NCI-H345 treated with DMSO at 0.1 percent for 48 hours (cell line): ENCODE data around the gene CMSS1.

Source experiments
- DNase-seq: peaks from one replicate; lab custom pipeline; 2025; ENCODE audit not compliant: unreplicated experiment; lab: John Stamatoyannopoulos, UW

CMSS1 gene

DNA sequence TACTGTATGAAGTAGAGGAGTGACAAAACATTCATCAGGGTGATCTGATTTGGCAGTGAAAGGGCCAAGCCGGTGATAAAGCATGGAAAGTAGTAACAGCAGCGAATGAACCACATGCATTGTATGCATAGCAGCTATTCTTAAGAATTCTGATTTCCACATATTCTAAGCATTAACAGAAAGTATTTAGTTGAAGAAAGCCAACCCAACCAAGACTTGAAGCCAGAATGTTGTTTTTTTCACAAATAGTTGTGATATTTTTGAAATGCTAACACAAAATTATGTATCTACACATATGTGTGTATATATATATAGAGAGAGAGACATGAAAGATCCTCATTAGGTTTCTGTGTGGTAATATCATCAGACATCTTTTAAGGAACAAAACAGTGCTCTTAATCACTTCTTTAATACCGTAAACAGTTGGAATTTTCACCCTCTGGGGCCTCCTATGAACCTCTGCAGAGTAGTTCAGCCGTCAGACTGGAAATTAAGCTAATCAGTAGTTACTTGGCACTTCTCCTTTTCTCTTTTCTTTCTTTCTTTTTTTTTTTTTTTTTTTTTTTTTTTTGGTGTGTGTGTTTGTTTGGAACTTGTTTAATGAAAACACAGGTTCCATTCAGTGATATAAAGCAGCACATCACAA is 139.6 kb downstream of the CMSS1 start:
- DNase-seq: no peak

DNA sequence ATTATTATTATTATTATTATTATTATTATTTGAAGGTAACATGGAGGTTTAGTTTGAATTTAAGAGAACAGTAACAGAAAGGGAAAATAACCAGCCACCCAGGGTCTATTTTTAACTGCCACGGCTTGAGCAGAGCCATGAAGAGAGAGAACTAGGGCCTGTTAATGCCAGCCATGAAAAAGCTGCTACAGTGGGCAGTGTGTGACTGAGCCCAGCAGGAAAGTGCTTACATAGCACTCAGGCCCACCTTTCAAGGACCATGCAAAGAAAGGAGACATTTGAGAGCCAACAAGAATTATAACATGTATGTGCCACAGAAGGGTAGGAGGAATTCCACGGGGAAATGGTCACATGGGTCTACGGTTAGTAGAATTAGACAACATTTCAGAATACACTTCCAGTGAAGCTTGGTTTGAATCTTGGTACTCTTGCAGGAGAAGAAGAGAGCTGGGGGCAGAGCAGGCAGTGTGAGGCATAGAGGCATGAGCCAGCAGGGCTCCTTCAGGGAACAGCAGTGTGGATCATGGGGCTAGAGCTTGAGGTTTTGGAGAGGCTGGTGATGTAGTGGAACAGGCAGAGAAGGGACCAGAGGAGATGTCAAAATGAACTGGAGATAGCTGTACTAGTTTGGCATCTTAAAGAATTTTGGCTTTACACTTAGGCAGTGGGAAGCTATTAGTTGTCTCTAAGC is 140.7 kb downstream of the CMSS1 start:
- no peak for DNase-seq

DNA sequence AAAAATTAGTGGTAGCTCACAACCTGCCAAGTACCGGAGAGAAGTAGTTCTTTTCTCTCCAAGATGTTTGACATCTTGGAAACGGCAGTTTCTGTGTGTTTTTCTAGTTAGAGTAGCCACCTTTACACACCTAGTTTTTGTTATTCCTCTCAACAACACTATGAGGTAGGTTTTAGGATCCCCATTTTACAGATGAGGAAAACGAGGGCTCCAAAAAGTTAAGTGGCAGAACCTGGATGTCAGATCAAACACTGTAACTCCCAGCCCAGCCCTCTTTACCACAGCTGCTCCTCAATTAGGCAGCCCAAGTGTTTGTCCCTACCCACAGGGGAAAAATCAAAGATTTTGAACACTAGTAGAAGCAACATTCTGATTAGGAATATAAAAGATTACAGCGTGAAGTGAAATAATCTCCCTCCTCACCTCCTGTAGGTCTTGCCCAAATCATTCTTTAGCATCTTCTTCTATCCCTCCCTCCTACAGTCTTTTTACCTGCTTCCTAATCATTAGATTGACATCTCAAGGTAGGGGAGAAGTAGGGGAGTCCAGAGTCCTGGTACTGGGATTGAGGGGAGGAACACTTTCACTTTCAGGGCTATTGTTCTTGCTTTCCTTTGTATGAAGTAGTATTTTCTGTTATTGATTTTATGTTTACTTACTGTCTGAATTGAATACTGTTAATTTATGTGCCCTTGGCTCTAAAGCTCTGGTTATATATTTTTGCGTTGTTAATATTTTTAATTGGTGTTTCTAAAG is 142.6 kb downstream of the CMSS1 start:
- no peak for DNase-seq

DNA sequence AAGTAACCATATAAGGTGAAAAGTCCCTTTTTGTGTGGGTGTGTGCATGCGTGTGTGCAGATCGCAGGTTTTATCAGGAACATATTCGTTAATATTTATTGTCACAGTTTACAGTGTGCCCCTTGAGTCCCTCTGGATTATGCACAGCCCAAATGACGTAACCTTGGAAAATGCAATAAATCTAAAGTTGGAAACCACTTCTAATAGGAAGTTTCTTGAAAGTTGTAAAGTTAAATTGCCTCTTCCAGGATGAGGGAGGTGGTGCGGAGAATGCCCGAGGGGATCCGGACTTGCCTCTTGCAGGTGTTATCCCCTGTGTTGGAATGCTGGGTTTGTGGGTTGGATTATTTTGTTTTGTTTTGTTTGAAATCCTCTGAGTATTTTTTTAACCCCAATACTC is 143.3 kb downstream of the CMSS1 start:
- DNase-seq: no peak

- DNase-seq: no peak
These were observed 144.3 kb downstream of the CMSS1 start for GRCh38 chr3:99961756-99962515.

DNA sequence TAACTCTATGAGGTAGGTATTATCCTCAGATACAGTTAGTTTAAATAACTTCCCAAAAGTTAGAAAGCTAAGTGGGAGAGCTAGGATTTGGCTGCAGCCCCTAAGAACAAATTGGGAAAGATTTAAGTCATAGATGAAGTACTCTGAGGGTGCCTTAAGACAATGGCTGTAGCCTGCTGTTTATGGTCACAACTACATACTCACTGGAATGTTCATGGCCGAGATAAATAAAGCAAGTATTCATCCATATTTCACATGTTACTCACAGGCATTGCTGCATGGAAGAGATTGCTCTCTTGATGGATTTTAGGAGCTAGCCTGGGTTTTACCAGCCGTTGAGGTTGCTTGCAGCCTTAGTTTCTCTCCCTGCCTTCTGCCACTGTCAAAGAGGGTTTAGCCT is 145.0 kb downstream of the CMSS1 start:
- DNase-seq: no peak

DNA sequence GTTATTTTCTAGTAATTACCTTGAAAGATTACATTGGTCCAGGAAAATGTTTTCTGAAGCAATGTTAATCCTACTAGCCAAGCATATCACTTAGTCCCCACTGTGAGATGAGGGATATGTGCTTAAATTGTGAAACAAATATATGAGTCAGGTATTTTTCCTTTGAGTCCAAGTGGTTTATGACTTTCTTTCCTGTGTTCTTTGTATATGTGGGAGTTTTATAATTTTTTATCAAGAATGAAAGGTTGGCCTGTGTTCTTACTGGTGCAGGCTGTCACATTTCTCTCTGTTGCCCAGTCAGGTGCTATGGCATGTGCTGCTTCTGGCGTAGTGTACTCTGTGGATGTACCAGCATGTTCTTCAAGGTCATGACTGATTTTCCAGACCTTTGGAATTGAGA is 147.4 kb downstream of the CMSS1 start:
- no peak for DNase-seq

GRCh38 chr3:99965681-99966408 is 148.2 kb downstream of the CMSS1 start:
- no peak for DNase-seq

DNA sequence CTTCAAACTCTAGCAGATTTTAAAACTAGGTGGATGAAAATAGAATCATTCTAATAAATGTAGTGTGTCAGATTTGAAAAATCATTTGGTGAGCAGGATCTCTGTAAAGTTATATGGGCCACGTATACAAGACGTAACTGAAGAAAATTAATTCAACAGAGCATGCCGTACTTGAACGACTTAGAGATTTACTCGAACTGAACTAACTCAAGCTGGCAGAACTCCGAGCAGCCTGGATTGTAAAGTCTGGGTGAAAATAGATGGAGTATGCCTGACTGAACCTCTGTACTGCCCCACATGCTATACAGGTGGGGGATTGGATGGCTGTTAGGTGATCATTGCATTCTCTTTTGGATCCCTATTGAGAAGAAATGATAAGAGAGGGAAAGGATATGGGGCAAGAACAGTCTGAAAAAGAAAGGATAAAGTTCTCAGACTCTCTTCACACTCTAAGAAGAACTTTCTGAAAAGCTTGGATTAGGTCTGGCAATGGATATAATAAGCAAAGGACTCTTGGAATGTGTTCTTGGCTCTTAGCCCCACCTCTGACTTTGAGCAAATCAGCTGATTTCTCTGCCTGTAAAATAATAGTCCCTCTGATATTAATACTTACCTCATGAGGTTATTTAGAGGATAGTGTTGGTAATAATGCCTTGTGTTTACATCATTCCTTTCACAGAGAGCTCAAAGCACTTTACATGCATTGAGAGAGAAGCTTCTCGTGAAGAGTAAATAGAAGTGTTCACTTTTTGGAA is 149.2 kb downstream of the CMSS1 start:
- no peak for DNase-seq

- DNase-seq: no peak
These were observed 150.1 kb downstream of the CMSS1 start for GRCh38 chr3:99967796-99968195.

DNA sequence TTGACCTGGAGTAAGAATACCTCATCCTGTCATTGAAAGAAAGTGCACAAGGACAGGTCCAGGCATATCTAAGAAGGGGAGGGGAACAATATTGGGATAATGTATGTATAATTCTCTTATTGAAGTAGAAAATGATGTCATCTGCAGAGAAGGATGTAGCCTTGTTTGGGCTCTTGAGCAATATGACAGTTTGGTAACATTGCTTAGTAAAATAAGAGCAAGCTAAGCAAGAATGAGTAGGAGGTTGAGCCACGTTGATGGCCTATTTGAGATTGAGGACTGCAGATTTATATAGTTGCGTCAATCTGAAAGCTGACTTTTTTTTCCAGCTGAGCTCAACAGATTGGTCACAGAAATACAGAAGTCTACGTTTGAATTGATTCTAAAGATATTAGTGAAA is 151.5 kb downstream of the CMSS1 start:
- DNase-seq: no peak

DNA sequence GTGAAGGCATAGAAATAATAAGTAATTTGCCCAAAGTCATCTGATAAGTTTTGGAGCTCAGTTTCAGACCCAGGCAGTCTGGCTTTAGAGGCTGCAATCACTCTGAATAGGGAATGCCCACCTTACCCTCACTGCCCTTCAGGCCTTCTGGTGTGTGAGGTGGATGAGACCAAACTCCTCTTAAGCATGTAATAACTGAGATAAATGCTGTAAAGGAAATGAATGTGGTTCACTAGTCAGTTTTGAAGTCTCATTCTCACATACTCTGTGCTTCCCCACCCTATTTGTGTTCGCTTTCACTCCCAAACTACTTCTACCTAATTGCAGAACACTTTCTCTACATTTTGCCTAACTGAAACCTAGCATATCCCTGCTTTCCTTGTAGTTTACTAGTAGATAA is 152.5 kb downstream of the CMSS1 start:
- DNase-seq: no peak

- DNase-seq: no peak
These were observed 154.1 kb downstream of the CMSS1 start for GRCh38 chr3:99971761-99972160.

- no peak for DNase-seq
These were observed 154.9 kb downstream of the CMSS1 start for GRCh38 chr3:99972380-99973104.

DNA sequence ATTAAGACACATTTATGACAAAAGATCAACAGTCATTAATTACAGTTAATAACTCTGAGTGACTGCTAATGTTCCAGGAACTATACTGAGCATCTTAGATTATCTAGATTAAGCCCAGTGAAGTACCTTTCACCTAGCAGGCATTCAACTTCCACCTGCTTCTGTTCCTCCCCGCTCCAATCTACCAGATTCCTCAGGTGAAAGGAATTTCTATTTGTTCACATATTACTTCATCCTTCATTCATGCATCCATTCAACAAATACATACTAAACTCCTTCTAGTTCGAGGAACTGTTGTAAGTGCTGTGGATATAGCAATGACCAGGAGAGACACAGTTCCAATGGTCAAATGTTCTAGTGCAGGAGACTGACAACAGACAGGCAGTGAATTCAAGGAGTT is 157.3 kb downstream of the CMSS1 start:
- DNase-seq: no peak

DNA sequence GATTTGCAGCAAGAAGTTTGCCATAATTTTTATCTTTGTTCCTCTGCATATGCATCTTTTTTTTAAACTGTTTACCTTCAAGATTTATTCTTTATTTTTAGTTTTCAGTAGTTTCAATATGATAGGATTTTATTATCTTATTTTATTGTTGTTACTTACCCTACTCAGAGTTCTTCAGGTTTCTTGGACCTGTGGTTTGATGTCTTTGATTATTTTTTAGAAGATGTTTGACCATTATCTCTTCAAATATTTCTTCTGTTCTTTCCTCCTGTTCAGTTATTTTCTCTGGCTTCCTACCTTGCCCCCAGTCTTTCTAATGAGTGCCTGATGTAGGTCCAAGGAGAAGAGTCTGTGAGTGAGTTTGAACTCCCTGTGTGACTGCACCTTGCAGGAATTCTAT is 158.9 kb downstream of the CMSS1 start:
- DNase-seq: no peak

DNA sequence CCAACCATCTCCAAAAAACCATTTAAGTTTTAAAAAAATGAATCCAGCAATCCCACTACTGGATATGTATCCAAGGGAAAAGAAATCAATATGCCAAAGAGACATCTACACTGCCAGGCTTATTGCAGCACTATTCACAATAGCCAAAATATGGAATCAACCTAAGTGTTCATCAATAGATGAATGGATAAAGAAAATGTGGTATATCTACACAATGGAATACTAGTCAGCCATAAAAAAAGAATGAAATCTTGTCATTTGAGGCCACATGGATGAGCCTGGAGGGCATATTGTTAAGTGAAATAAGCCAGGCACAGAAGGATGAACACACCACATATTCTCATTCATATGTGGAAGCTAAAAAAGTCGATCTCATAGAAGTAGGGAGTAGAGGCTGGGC is 160.6 kb downstream of the CMSS1 start:
- DNase-seq: no peak

DNA sequence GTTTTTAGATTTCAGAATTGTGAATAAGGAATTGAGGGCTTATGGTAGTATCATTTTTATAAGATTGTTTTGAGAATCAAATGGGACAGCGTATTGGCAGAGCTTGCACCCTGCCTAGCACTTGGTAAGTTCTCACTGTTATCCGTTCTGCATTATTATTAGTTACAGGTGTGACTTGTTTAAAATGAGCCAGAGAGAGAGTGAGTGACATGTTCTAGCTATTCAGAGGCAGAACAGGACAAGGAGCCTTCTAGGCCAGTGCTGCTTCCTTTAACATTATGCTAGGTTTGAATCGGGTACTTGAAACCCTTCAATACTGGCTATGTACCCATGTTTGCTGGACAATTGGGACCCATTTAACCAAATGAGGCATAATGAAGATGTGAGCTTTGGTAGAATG is 162.9 kb downstream of the CMSS1 start:
- DNase-seq: no peak

DNA sequence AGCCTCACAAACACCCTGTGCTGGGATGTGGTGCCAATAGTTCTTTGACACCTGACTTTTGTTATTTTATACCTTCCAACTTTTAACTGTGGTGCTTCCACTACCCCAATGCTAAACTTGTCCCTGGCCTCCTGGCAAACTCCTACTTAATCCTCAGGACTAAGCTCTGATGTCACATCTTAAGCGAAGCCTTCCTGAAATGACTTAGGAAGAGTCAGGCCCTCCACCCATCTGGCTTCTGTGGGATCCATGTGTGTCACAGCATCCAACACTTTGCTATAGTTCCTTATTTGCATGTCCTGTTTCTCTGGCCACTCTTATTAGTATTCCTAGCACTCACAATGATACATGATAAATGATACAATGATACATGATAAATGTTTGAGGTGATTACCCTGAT is 163.5 kb downstream of the CMSS1 start:
- no peak for DNase-seq

DNA sequence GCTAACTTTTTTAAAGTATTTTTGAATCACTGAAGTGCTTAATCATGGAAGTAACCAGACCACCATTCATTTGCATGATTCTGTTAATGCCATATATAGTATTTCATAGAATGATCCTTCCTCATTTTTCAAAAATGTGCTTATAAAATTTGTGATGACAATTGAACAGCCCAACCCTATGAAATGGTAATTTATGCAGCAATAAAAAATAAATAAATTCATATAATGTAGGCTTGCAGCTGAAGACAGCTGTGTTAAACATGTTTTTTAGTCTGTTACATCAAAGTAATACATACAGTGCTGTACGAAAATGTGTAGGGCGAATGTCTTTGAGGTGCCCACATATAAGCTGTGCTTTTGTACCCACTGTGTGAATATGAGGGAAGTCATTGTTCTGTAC is 165.0 kb downstream of the CMSS1 start:
- no peak for DNase-seq
